IMR-90 (cell line): ENCODE data around the gene TMEM63C. TPM values are rescaled to one million over a fixed set of nuclear protein-coding genes. Genes with fewer than 3 reads are reported as not detected.

ENCODE experiments used
- ATAC-seq: fragments of 200-7000 bp; cut with Tn5 transposase; 2 replicates; pipeline ENCODE4 v1.9.1; 2020; ENCODE audit warnings: low read depth, mild to moderate bottlenecking, moderate library complexity
- BruUV-seq: library from RNA; stranded (reverse); fragments of 400-500 nt; replicated peaks from 2 replicates; lab custom pipeline; 2021; lab: Mats Ljungman, UMichigan
- CTCF ChIA-PET: fragments of 300-600 bp; formaldehyde crosslinking; extraction: SDS; loops from one replicate; lab custom pipeline; 2021; ENCODE audit warnings: antibody characterized with exemption; lab: Yijun Ruan, JAX
- POLR2A ChIA-PET: fragments of 300-600 bp; sonication (Branson Sonifier 250); formaldehyde crosslinking; loops from one replicate; lab custom pipeline; 2022; ENCODE audit warnings: antibody characterized with exemption; ENCODE audit not compliant: unreplicated experiment; lab: Charles Lee
- DNase-seq: peaks from one replicate; pipeline ENCODE4 v3.0.0; 2013
- H2AFZ ChIP-seq: replicated peaks from 2 replicates; pipeline ENCODE3; 2013; ENCODE audit warnings: low read length, mild to moderate bottlenecking; ENCODE audit not compliant: poor library complexity
- H2AK5ac ChIP-seq: 2 replicates; pipeline ENCODE4 v1.6.1; 2013; ENCODE audit warnings: low read depth, low read length, inconsistent platforms
- H2AK9ac ChIP-seq: replicated peaks from 2 replicates; pipeline ENCODE3; 2013; ENCODE audit warnings: mild to moderate bottlenecking, low read depth, low read length, moderate library complexity; ENCODE audit not compliant: poor library complexity
- H2BK120ac ChIP-seq: 2 replicates; pipeline ENCODE4 v1.6.1; 2013; ENCODE audit warnings: low read depth, low read length, inconsistent platforms
- H2BK15ac ChIP-seq: 3 replicates; pipeline ENCODE4 v1.6.1; 2013; ENCODE audit warnings: low read depth, low read length, inconsistent platforms
- H2BK20ac ChIP-seq: 2 replicates; pipeline ENCODE4 v1.6.1; 2013; ENCODE audit warnings: low read depth, mild to moderate bottlenecking, inconsistent platforms, low read length, moderate library complexity
- H2BK5ac ChIP-seq: 2 replicates; pipeline ENCODE4 v1.6.1; 2013; ENCODE audit warnings: mild to moderate bottlenecking, low read depth, low read length, inconsistent platforms; ENCODE audit not compliant: poor library complexity, severe bottlenecking
- H3K14ac ChIP-seq: replicated peaks from 2 replicates; pipeline ENCODE4 v1.6.1; 2013; ENCODE audit warnings: low read depth, low read length, inconsistent platforms
- H3K18ac ChIP-seq: 2 replicates; pipeline ENCODE4 v1.6.1; 2013; ENCODE audit warnings: low read depth, low read length, control low read depth
- H3K23ac ChIP-seq: 2 replicates; pipeline ENCODE4 v1.6.1; 2013; ENCODE audit warnings: low read depth, low read length, inconsistent platforms
- H3K27ac ChIP-seq: 2 replicates; pipeline ENCODE4 v1.5.1; 2013; ENCODE audit warnings: mild to moderate bottlenecking, control low read depth, low read length; ENCODE audit not compliant: insufficient read depth
- H3K27me3 ChIP-seq: 2 replicates; pipeline ENCODE4 v1.6.1; 2013; ENCODE audit warnings: low read length; ENCODE audit not compliant: control insufficient read depth, insufficient read depth
- H3K36me3 ChIP-seq: 2 replicates; pipeline ENCODE4 v1.6.1; 2013; ENCODE audit warnings: low read length, mixed read lengths; ENCODE audit not compliant: control insufficient read depth, insufficient read depth
- H3K4ac ChIP-seq: 2 replicates; pipeline ENCODE4 v1.6.1; 2013; ENCODE audit warnings: low read depth, low read length, inconsistent platforms
- H3K4me1 ChIP-seq: 2 replicates; pipeline ENCODE4 v1.6.1; 2013; ENCODE audit warnings: low read length, mixed read lengths; ENCODE audit not compliant: control insufficient read depth, insufficient read depth
- H3K4me2 ChIP-seq: 2 replicates; pipeline ENCODE4 v1.6.1; 2013; ENCODE audit warnings: low read depth, mild to moderate bottlenecking, control low read depth, low read length, moderate library complexity
- H3K4me3 ChIP-seq: 2 replicates; pipeline ENCODE4 v1.5.1; 2013; ENCODE audit warnings: low read depth, mild to moderate bottlenecking, control low read depth, low read length, moderate library complexity; ENCODE audit not compliant: insufficient read depth
- H3K56ac ChIP-seq: 2 replicates; pipeline ENCODE4 v1.6.1; 2013; ENCODE audit warnings: low read length, inconsistent platforms; ENCODE audit not compliant: insufficient read depth; ENCODE audit errors: extremely low read depth
- H3K79me1 ChIP-seq, 2 experiments: 2 replicates each; pipeline ENCODE4 v1.6.1; 2013; ENCODE audit warnings: low read length in 2 of 2, inconsistent platforms in 1 of 2, low read depth in 1 of 2
- H3K9ac ChIP-seq: 2 replicates; pipeline ENCODE4 v1.6.1; 2013; ENCODE audit warnings: low read depth, low read length, control low read depth
- H3K9me1 ChIP-seq: 2 replicates; pipeline ENCODE4 v1.6.1; 2013; ENCODE audit warnings: low read length, inconsistent platforms; ENCODE audit not compliant: insufficient read depth
- H3K9me3 ChIP-seq: 2 replicates; pipeline ENCODE4 v1.6.1; 2013; ENCODE audit warnings: low read length; ENCODE audit not compliant: control insufficient read depth, insufficient read depth
- H4K20me1 ChIP-seq: 2 replicates; pipeline ENCODE4 v1.6.1; 2013; ENCODE audit warnings: low read length, inconsistent platforms; ENCODE audit not compliant: insufficient read depth
- H4K5ac ChIP-seq: 2 replicates; pipeline ENCODE4 v1.6.1; 2013; ENCODE audit warnings: mild to moderate bottlenecking, low read depth, low read length, control low read depth
- H4K8ac ChIP-seq, 2 experiments: 2 replicates each; pipeline ENCODE4 v1.6.1; 2013; ENCODE audit warnings: low read depth in 2 of 2, low read length in 2 of 2, control low read depth in 1 of 2, inconsistent platforms in 1 of 2
- H4K91ac ChIP-seq: 2 replicates; pipeline ENCODE4 v1.6.1; 2013; ENCODE audit warnings: low read depth, low read length, inconsistent platforms; ENCODE audit not compliant: insufficient read depth
- BHLHE40 ChIP-seq: fragments of 150-350 bp; IDR thresholded peaks from 2 replicates; pipeline ENCODE4 v1.6.1; 2016; ENCODE audit warnings: mild to moderate bottlenecking, low read depth, low read length
- CEBPB ChIP-seq: IDR thresholded peaks from 2 replicates; pipeline ENCODE4 v1.6.1; 2012; ENCODE audit warnings: low read depth, low read length, improper control_type of control experiment
- FOS ChIP-seq: fragments of 150-350 bp; IDR thresholded peaks from 2 replicates; pipeline ENCODE4 v1.6.1; 2016; ENCODE audit warnings: low read depth, low read length
- POLR2A ChIP-seq: IDR thresholded peaks from 2 replicates; pipeline ENCODE4 v1.6.1; 2012; ENCODE audit warnings: mild to moderate bottlenecking, low read depth, low read length
- RAD21 ChIP-seq: IDR thresholded peaks from 2 replicates; pipeline ENCODE4 v1.6.1; 2012; ENCODE audit warnings: low read length, improper control_type of control experiment
- RCOR1 ChIP-seq: IDR thresholded peaks from 2 replicates; pipeline ENCODE4 v1.6.1; 2012; ENCODE audit warnings: mild to moderate bottlenecking, low read length, improper control_type of control experiment; ENCODE audit not compliant: insufficient replicate concordance
- WGBS, 2 experiments: methylation state at CpG; one replicate each; pipeline versions ENCODE4 v1.1.5 to v1.1.7; 2013; ENCODE audit warnings: missing lambda C conversion rate in 2 of 2; ENCODE audit not compliant: insufficient read length in 1 of 2; ENCODE audit errors: extremely low coverage in 2 of 2; 5-methylcytosine and 5-hydroxymethylcytosine counted together
- dilution Hi-C: fragments of 300-500 bp; cut with HindIII; formaldehyde crosslinking; loops from one replicate; pipeline ENCODE4 v1.14.3; 2018; ENCODE audit warnings: low sequenced_read_pairs; ENCODE audit not compliant: unreplicated experiment
- in situ Hi-C: fragments of 300-500 bp; cut with MboI; formaldehyde crosslinking; loops from 3 replicates; pipeline ENCODE4 v1.14.3; 2019; ENCODE audit warnings: low sequenced_read_pairs, inconsistent platforms, mixed read lengths
- intact Hi-C: fragments of 100-400 bp; cut with micrococcal nuclease; formaldehyde crosslinking; loops from 2 replicates; pipeline ENCODE4 v1.10.0; 2022
- polyA plus RNA-seq, 3 experiments: library from polyadenylated mRNA; depleted of rRNA; stranded (reverse); fragments of >200 nt; gene quantifications; 2 replicates each; pipeline ENCODE4 v1.2.3, GENCODE V29; 2012; ENCODE audit warnings: low replicate concordance in 1 of 3
- total RNA-seq: library from RNA; depleted of rRNA; stranded (reverse); fragments of >200 nt; gene quantifications from 2 replicates; pipeline ENCODE4 v1.2.3, GENCODE V29; 2012

The TMEM63C gene
- total and polyA plus RNA-seq, 2 of the 4 experiments (the other 2 are of a cell fraction) = under 0.01 TPM; not detected in 1

- no peak overlapping the region for H2AK5ac ChIP-seq
- H4K91ac ChIP-seq = no peak overlapping the region
- H2BK5ac ChIP-seq = no peak overlapping the region
- H2BK120ac ChIP-seq = no peak overlapping the region
- peaks cover 4% of the 10 kb centered on the region for H3K27me3 ChIP-seq
- H3K23ac ChIP-seq = no peak overlapping the region
- no peak overlapping the region for H3K27ac ChIP-seq
- no peaks in the 10 kb centered on the region for H3K79me1 ChIP-seq
- no peak for ATAC-seq
- no peak overlapping the region for H2BK20ac ChIP-seq
- H4K5ac ChIP-seq = no peak overlapping the region
- H3K14ac ChIP-seq = no peak overlapping the region
- no peak overlapping the region for H3K56ac ChIP-seq
- H3K4me3 ChIP-seq = no peak overlapping the region
- no peak overlapping the region for H2AFZ ChIP-seq
- intact Hi-C loops = no loop called here
- dilution Hi-C loops = no loop called here
- no peak overlapping the region for H3K18ac ChIP-seq
- H3K36me3 ChIP-seq = no peaks in the 10 kb centered on the region
- WGBS, 2 experiments = 100% methylated on average over 1 of the region's 6 CpGs; no CpG with 5 or more reads in 1 of the 2 experiments
- H2AK9ac ChIP-seq = no peak overlapping the region
- H4K20me1 ChIP-seq = no peaks in the 10 kb centered on the region
- CTCF ChIA-PET = no interaction called here
- DNase-seq = no peak
- POLR2A ChIA-PET = no interaction called here
- H2BK15ac ChIP-seq = no peak overlapping the region
- no peaks in the 10 kb centered on the region for H3K4me1 ChIP-seq
- H3K9me3 ChIP-seq = no peaks in the 10 kb centered on the region
- no peaks in the 10 kb centered on the region for H3K9me1 ChIP-seq
- in situ Hi-C loops = no loop called here
- H3K4me2 ChIP-seq = no peak overlapping the region
- H4K8ac ChIP-seq = no peak overlapping the region
- H3K4ac ChIP-seq = no peak overlapping the region
- no peak overlapping the region for H3K9ac ChIP-seq
- TF ChIP-seq FOS (no peak), RAD21 (no peak), CEBPB (no peak), RCOR1 (no peak), POLR2A (no peak), BHLHE40 (no peak)
- no TSS peak for BruUV-seq
Observed at GRCh38 chr14:77250927-77251326, 69.3 kb downstream of the TMEM63C start.
